SH-SY5Y (cell line): ENCODE measurements around the gene CTXND1.

Source experiments
- GATA2 ChIP-seq: IDR thresholded peaks from 2 replicates; pipeline ENCODE4 v1.6.1; 2011; ENCODE audit warnings: mild to moderate bottlenecking, low read depth, low read length
- GATA3 ChIP-seq: IDR thresholded peaks from 2 replicates; pipeline ENCODE4 v1.6.1; 2011; ENCODE audit warnings: low read depth, mild to moderate bottlenecking, low read length, moderate library complexity

DNA sequence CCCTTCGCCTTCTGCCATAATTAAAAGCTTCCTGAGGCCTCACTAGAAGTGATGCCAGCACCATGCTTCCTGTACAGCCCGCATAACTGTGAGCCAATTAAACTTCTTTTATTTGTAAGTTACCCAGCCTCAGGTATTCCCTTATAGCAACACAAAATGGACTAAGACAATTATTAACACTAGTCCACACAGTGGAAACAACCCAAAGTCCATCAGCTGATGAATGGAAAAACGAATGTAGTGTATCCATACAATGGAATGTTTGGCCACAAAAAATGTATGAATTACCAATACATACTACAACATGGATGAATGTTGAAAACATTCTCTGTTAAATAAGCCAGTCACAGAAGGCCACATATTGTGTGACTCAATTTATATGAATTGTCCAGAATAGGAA is 22.5 kb upstream of the CTXND1 start:
- TF ChIP-seq GATA2 (no peak), GATA3 (no peak)
